Prostate gland (tissue), 2 donors: ENCODE results near the gene LOXHD1. TPM values are rescaled to one million over a fixed set of nuclear protein-coding genes. Genes with fewer than 3 reads are reported as not detected.

ENCODE experiments used
- DNase-seq: peaks from one replicate; pipeline ENCODE4 v3.0.0-alpha.2; 2019; ENCODE audit warnings: low spot score
- H3K27ac ChIP-seq, 2 donors: fragments of 200-600 bp; sonication (generic); 2 replicates each; pipeline ENCODE4 v1.5.1; 2017 to 2019
- H3K27me3 ChIP-seq: fragments of 200-600 bp; sonication (generic); replicated peaks from 2 replicates; pipeline ENCODE4 v1.5.1; 2019; ENCODE audit not compliant: insufficient read depth
- H3K36me3 ChIP-seq, 2 donors: fragments of 200-600 bp; sonication (generic); 1 replicate in 1 of 2; 2 replicates in 1 of 2; pipeline versions ENCODE4 v1.5.1 to v1.8.1; 2017 to 2019
- H3K4me1 ChIP-seq: fragments of 200-600 bp; sonication (generic); replicated peaks from 2 replicates; pipeline ENCODE4 v1.5.1; 2019
- H3K4me3 ChIP-seq, 2 donors: fragments of 200-600 bp; sonication (generic); 2 replicates each; pipeline ENCODE4 v1.5.1; 2017 to 2019
- H3K9me3 ChIP-seq: fragments of 200-600 bp; sonication (generic); 2 replicates; pipeline ENCODE4 v1.5.1; 2017
- POLR2A ChIP-seq: fragments of 450-650 bp; IDR thresholded peaks from one replicate; pipeline ENCODE4 v1.6.1; 2016; ENCODE audit warnings: antibody characterized with exemption, mild to moderate bottlenecking
- POLR2AphosphoS5 ChIP-seq: sonication (generic); formaldehyde crosslinking; IDR thresholded peaks from one replicate; pipeline ENCODE4 v1.6.1; 2017; ENCODE audit warnings: antibody characterized with exemption
- WGBS: methylation state at CpG from one replicate; pipeline ENCODE4 v1.1.5; 2018; 5-methylcytosine and 5-hydroxymethylcytosine counted together
- intact Hi-C: fragments of 100-400 bp; cut with DNase I; formaldehyde crosslinking; loops from one replicate; pipeline ENCODE4 v1.14.2; 2022
- total RNA-seq, 2 donors: library from RNA; depleted of rRNA; stranded (reverse); fragments of >200 nt; gene quantifications; one replicate each; pipeline ENCODE4 v1.1.0, GENCODE V29; 2016
- TF ChIP-seq, protein P1 (sequence below), 4 experiments: fragments of 200-600 bp in 2 of 4; fragments of 450-650 bp in 2 of 4; sonication (generic) in 2 of 4; IDR thresholded peaks; 1 replicate in 3 of 4; 2 replicates in 1 of 4; pipeline ENCODE4 v1.5.1; 2016 to 2019; ENCODE audit warnings: antibody characterized with exemption in 4 of 4, mild to moderate bottlenecking in 2 of 4, moderate library complexity in 2 of 4

LOXHD1 gene
- total RNA-seq, 2 donors from 2014 or later, result 1.4 TPM; not detected in 1

DNA sequence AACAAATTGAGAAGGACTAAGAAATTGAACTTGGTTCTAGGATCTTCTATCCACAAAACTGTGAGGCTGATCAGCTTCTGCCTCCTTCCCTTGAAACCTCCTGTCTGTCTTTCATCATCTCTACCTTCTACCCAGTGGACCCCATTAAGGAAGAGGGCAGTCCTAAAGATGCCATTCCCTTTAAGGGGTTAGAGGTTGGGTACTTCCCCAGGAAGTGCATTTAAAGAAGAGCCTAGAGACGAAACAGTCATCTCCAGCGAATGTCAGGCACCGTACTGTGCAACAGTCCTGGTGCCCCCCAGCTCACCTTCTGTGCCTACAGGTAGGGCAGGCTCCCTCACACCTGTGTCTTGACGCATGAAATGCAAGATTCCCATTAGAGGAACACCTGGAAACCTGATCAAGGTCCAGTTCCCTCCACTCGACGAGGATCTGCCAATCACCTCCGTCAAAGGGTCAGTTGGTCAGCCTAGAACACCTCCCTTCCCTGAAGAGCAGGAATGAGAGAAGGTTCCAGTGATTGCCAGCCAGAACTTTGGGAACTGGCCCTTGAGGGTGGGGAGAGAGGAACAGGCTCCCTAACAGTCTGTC, 20.9 kb downstream of the LOXHD1 start:
- H3K4me3 ChIP-seq, result no peak overlapping the region
- H3K27ac ChIP-seq, result no peak overlapping the region
- DNase-seq, result no peak
- intact Hi-C loops, result no loop called here
- TF ChIP-seq POLR2A, result no peak
- TF ChIP-seq, protein P1, sequence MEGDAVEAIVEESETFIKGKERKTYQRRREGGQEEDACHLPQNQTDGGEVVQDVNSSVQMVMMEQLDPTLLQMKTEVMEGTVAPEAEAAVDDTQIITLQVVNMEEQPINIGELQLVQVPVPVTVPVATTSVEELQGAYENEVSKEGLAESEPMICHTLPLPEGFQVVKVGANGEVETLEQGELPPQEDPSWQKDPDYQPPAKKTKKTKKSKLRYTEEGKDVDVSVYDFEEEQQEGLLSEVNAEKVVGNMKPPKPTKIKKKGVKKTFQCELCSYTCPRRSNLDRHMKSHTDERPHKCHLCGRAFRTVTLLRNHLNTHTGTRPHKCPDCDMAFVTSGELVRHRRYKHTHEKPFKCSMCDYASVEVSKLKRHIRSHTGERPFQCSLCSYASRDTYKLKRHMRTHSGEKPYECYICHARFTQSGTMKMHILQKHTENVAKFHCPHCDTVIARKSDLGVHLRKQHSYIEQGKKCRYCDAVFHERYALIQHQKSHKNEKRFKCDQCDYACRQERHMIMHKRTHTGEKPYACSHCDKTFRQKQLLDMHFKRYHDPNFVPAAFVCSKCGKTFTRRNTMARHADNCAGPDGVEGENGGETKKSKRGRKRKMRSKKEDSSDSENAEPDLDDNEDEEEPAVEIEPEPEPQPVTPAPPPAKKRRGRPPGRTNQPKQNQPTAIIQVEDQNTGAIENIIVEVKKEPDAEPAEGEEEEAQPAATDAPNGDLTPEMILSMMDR (IDR thresholded peaks at IDR 0.05), result no peak
- TF ChIP-seq POLR2AphosphoS5, result no peak
- H3K9me3 ChIP-seq, result no peaks in the 10 kb centered on the region
- no peaks in the 10 kb centered on the region for H3K36me3 ChIP-seq
- no peaks in the 10 kb centered on the region for H3K4me1 ChIP-seq
- H3K27me3 ChIP-seq, result no peaks in the 10 kb centered on the region
- WGBS, result 87% methylated on average over 7 of the region's 7 CpGs

DNA sequence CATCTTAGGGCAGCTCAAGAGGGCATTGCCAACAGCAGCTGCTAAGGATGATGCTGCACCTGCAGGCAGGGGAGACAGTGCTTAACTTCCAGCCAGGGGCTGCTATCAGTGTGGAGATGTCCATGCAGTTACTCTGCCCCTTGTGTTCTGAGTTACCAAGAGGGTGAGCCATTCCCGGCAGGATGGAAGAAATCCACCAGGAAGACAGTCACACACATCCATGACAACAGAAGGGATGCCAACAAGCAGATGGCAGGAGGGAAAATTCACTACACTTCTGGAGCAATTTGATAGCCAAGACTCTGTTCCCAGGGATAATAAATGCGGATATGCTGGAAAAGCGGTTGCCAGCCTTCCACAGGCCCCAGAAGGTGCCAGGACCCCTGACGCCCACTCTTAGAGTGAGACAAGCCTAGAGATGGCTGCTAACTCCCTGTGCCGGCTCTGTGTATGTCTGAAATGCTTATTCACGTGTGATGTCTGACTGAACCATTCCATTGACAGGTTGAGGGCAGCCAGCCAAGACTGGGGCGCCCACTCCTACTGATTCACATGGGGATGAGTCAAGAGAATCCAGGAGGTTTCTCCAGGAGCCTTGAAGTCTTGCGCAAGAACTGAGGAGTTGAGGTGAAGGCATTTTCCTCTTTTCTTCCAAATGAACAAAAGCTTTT, 24.5 kb downstream of the LOXHD1 start:
- no peaks in the 10 kb centered on the region for H3K4me1 ChIP-seq
- WGBS, result 87% methylated on average over 8 of the region's 8 CpGs
- no peak overlapping the region for H3K4me3 ChIP-seq
- H3K36me3 ChIP-seq, result no peaks in the 10 kb centered on the region
- no peak for TF ChIP-seq POLR2A
- TF ChIP-seq, protein P1 (IDR thresholded peaks at IDR 0.05), result no peak
- no peak for TF ChIP-seq POLR2AphosphoS5
- no peak overlapping the region for H3K27ac ChIP-seq
- H3K27me3 ChIP-seq, result no peaks in the 10 kb centered on the region
- intact Hi-C loops, result no loop called here
- DNase-seq, result no peak
- H3K9me3 ChIP-seq, result no peaks in the 10 kb centered on the region

DNA sequence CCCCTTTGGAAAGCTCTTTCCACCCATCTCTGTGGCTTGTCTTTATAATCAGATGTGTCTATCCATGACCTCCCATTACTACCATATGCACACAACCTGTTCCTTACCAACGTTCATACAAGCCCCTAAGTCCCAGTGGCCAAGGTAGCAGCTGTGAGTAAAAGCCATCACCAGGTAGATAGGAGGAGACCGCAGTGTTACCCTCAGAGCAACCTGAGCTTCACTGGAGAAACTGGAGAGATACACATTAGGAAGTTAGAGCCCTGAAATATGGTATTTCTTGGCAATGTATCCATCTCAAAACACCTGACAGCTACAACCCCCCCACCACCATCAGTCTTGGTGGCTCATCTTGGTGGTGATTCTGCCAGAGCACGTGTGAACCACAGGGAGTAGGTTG, 26.0 kb downstream of the LOXHD1 start:
- H3K36me3 ChIP-seq, result no peaks in the 10 kb centered on the region
- no peaks in the 10 kb centered on the region for H3K9me3 ChIP-seq
- H3K4me3 ChIP-seq, result no peak overlapping the region
- no peak overlapping the region for H3K27ac ChIP-seq
- TF ChIP-seq, protein P1 (IDR thresholded peaks at IDR 0.05), result no peak
- TF ChIP-seq POLR2AphosphoS5 (no peak), POLR2A (no peak)
- no peaks in the 10 kb centered on the region for H3K4me1 ChIP-seq
- DNase-seq, result no peak
- intact Hi-C loops, result no loop called here
- no peaks in the 10 kb centered on the region for H3K27me3 ChIP-seq
- 82% methylated on average over 3 of the region's 3 CpGs for WGBS

DNA sequence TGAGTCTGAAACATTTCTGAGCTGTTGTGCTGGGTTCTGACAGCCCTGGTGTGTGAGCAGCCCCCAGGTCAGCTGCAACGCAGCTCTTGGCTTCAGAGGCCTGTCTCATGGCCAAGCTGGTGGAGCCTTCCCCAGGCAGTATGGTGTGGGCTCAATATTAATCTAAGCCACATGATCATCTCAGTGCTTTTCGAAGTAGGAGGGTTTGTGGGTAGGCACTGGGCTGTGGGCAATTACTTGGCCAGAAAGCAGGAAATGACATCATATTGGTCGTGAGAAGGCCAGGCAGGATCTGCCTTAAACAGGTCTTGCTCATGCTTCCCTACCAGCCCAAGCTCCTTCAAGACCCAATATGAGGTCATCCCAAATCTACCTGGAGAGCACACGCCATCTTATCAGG, 26.9 kb downstream of the LOXHD1 start:
- TF ChIP-seq, protein P1 (IDR thresholded peaks at IDR 0.05), result no peak
- no peak for TF ChIP-seq POLR2AphosphoS5
- TF ChIP-seq POLR2A, result no peak
- Histone ChIP-seq H3K4me3 (no peak overlapping the region), H3K36me3 (no peaks in the 10 kb centered on the region), H3K27ac (no peak overlapping the region), H3K4me1 (no peaks in the 10 kb centered on the region), H3K27me3 (no peaks in the 10 kb centered on the region), H3K9me3 (no peaks in the 10 kb centered on the region)
- WGBS, result 80% methylated on average over 4 of the region's 4 CpGs
- intact Hi-C loops, result no loop called here
- no peak for DNase-seq

DNA sequence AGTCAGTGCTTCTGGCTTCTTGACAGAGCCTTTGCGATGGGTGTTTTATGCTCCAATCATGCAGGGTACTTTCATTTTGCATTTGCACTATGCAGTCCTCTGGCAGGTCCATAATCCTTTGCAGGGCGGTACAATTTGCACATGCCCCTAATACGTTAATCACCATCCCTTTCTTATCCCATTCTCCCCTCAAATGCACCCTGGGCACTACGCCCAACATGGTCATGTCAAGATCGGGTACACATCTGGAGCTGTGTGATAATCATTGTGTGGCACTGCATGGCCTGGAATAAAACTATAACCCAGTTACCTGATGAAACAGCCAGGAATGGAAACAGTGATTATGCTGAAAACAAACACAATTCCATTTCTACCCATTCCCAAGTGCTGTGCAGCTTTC, 27.7 kb downstream of the LOXHD1 start:
- 88% methylated on average over 5 of the region's 5 CpGs for WGBS
- no peaks in the 10 kb centered on the region for H3K36me3 ChIP-seq
- H3K4me3 ChIP-seq, result no peak overlapping the region
- H3K9me3 ChIP-seq, result no peaks in the 10 kb centered on the region
- intact Hi-C loops, result no loop called here
- H3K4me1 ChIP-seq, result no peaks in the 10 kb centered on the region
- no peak overlapping the region for H3K27ac ChIP-seq
- DNase-seq, result no peak
- H3K27me3 ChIP-seq, result no peaks in the 10 kb centered on the region
- no peak for TF ChIP-seq POLR2AphosphoS5
- no peak for TF ChIP-seq POLR2A
- TF ChIP-seq, protein P1 (IDR thresholded peaks at IDR 0.05), result no peak
